Suprapubic skin (tissue), 3 donors: ENCODE data around the gene PAM16.

ENCODE experiments used
- CTCF ChIP-seq, 2 donors: fragments of 200-600 bp in 1 of 2; fragments of 450-650 bp in 1 of 2; sonication (generic) in 1 of 2; IDR thresholded peaks; one replicate each; pipeline ENCODE4 v1.5.1; 2016 to 2019; ENCODE audit warnings: antibody characterized with exemption in 2 of 2, mild to moderate bottlenecking in 1 of 2, moderate library complexity in 1 of 2
- EP300 ChIP-seq: sonication (generic); formaldehyde crosslinking; IDR thresholded peaks from one replicate; pipeline ENCODE4 v1.6.1; 2017; ENCODE audit warnings: antibody characterized with exemption

GRCh38 chr16:4315186-4316107 lies 35.7 kb downstream of the PAM16 start, which contains the start of gene GLIS2:
- TF ChIP-seq EP300 (no peak), CTCF (IDR thresholded peaks at IDR 0.05) (no peak)
